Hepatocyte (in vitro differentiated cells): ENCODE data around the gene FAM117B.

ENCODE experiments used
- CTCF ChIP-seq: fragments of 200-600 bp; sonication (generic); IDR thresholded peaks from 2 replicates; pipeline ENCODE4 v1.5.1; 2016; ENCODE audit warnings: antibody characterized with exemption, mild to moderate bottlenecking; ENCODE audit not compliant: poor library complexity
- EZH2 ChIP-seq: fragments of 200-600 bp; sonication (generic); IDR thresholded peaks from 2 replicates; pipeline ENCODE4 v1.6.1; 2016; ENCODE audit warnings: antibody characterized with exemption, mild to moderate bottlenecking, borderline replicate concordance
- EZH2phosphoT487 ChIP-seq: fragments of 200-600 bp; sonication (generic); IDR thresholded peaks from one replicate; pipeline ENCODE4 v1.6.1; 2018; ENCODE audit warnings: antibody characterized with exemption, mild to moderate bottlenecking, low read depth, moderate library complexity; ENCODE audit not compliant: unreplicated experiment, severe bottlenecking

- TF ChIP-seq CTCF (no peak), EZH2 (no peak), EZH2phosphoT487 (no peak)
Observed at GRCh38 chr2:202817771-202818170, 183.0 kb downstream of the FAM117B start.
